Germinal center (tissue), 1 donor: Measurements from ENCODE around the gene ATF7IP.

ENCODE experiments used
- DNase-seq: peaks from one replicate; pipeline ENCODE4 v3.0.0; 2012; ENCODE audit warnings: mixed read lengths, low spot score

ATF7IP gene

GRCh38 chr12:14418451-14418890 lies 53.0 kb downstream of the ATF7IP start:
- no peak for DNase-seq

- no peak for DNase-seq
These were observed 57.2 kb downstream of the ATF7IP start for GRCh38 chr12:14422516-14423230.

GRCh38 chr12:14424545-14424944 lies 59.1 kb downstream of the ATF7IP start:
- no peak for DNase-seq

GRCh38 chr12:14426792-14427191 lies 61.3 kb downstream of the ATF7IP start:
- DNase-seq, result no peak

- no peak for DNase-seq
These were observed 62.4 kb downstream of the ATF7IP start for GRCh38 chr12:14427929-14428328.

GRCh38 chr12:14430394-14430986 lies 65.0 kb downstream of the ATF7IP start:
- no peak for DNase-seq

GRCh38 chr12:14431975-14432374 lies 66.5 kb downstream of the ATF7IP start:
- DNase-seq, result no peak

GRCh38 chr12:14435627-14436026 lies 70.1 kb downstream of the ATF7IP start:
- DNase-seq, result no peak

- DNase-seq, result no peak
These were observed 76.9 kb downstream of the ATF7IP start for GRCh38 chr12:14442221-14442881.

- no peak for DNase-seq
These were observed 78.0 kb downstream of the ATF7IP start for GRCh38 chr12:14443531-14443930.

GRCh38 chr12:14450479-14450878 lies 85.0 kb downstream of the ATF7IP start:
- no peak for DNase-seq

GRCh38 chr12:14452336-14452735 lies 86.9 kb downstream of the ATF7IP start:
- DNase-seq, result no peak

GRCh38 chr12:14452865-14453264 lies 87.4 kb downstream of the ATF7IP start:
- DNase-seq, result no peak

- DNase-seq, result peak; percentile 78
These were observed 88.8 kb downstream of the ATF7IP start for GRCh38 chr12:14454098-14454907.

GRCh38 chr12:14460212-14460841 lies 94.8 kb downstream of the ATF7IP start:
- DNase-seq, result no peak

- no peak for DNase-seq
These were observed 106.0 kb downstream of the ATF7IP start for GRCh38 chr12:14471497-14471896.

GRCh38 chr12:14473707-14474287 lies 108.3 kb downstream of the ATF7IP start:
- DNase-seq, result no peak

GRCh38 chr12:14479004-14479403 lies 113.5 kb downstream of the ATF7IP start:
- DNase-seq, result no peak

GRCh38 chr12:14481201-14481600 lies 115.7 kb downstream of the ATF7IP start:
- no peak for DNase-seq

- DNase-seq, result no peak
These were observed 116.9 kb downstream of the ATF7IP start for GRCh38 chr12:14482361-14482760.

- no peak for DNase-seq
These were observed 117.4 kb downstream of the ATF7IP start for GRCh38 chr12:14482886-14483285.

GRCh38 chr12:14495326-14495725 lies 129.8 kb downstream of the ATF7IP start:
- no peak for DNase-seq
